Suprapubic skin (tissue), 3 donors: ENCODE results near the gene PTPN22.

Experiments used
- EP300 ChIP-seq: sonication (generic); formaldehyde crosslinking; IDR thresholded peaks from one replicate; pipeline ENCODE4 v1.6.1; 2017; ENCODE audit warnings: antibody characterized with exemption
- POLR2A ChIP-seq, 2 donors: fragments of 450-650 bp; IDR thresholded peaks; one replicate each; pipeline ENCODE4 v1.6.1; 2017; ENCODE audit warnings: antibody characterized with exemption in 2 of 2, mild to moderate bottlenecking in 2 of 2, moderate library complexity in 2 of 2
- TF ChIP-seq, protein P1 (sequence below), 2 donors: fragments of 200-600 bp in 1 of 2; fragments of 450-650 bp in 1 of 2; sonication (generic) in 1 of 2; IDR thresholded peaks; one replicate each; pipeline ENCODE4 v1.5.1; 2016 to 2019; ENCODE audit warnings: antibody characterized with exemption in 2 of 2, mild to moderate bottlenecking in 1 of 2, moderate library complexity in 1 of 2

DNA sequence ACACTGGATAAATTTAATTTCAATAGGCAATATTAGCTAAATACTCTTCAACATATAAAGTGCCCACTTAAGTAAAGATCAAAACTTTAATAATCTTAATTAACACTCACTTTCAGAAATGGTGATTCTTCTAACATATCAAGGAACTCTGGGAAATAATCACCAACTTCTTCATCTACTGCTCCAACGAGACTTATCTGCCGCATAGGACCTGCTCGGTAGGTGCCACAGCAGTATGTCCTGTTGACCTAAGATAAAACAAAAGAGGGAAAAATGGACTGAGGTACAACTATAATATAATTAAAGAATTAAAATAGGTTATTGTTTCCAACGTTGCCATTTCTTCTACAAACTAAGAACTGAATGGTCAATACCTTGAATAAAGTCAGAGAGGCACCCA lies 94.0 kb downstream of the PTPN22 start:
- TF ChIP-seq, protein P1, sequence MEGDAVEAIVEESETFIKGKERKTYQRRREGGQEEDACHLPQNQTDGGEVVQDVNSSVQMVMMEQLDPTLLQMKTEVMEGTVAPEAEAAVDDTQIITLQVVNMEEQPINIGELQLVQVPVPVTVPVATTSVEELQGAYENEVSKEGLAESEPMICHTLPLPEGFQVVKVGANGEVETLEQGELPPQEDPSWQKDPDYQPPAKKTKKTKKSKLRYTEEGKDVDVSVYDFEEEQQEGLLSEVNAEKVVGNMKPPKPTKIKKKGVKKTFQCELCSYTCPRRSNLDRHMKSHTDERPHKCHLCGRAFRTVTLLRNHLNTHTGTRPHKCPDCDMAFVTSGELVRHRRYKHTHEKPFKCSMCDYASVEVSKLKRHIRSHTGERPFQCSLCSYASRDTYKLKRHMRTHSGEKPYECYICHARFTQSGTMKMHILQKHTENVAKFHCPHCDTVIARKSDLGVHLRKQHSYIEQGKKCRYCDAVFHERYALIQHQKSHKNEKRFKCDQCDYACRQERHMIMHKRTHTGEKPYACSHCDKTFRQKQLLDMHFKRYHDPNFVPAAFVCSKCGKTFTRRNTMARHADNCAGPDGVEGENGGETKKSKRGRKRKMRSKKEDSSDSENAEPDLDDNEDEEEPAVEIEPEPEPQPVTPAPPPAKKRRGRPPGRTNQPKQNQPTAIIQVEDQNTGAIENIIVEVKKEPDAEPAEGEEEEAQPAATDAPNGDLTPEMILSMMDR (IDR thresholded peaks at IDR 0.05) = no peak
- TF ChIP-seq POLR2A (IDR thresholded peaks at IDR 0.05) = no peak
- TF ChIP-seq EP300 = no peak
